GM12872 (cell line): ENCODE data around the gene MRPS7.

Experiments used
- CTCF ChIP-seq: IDR thresholded peaks from 3 replicates; pipeline ENCODE4 v1.5.1; 2011; ENCODE audit warnings: low read depth, mild to moderate bottlenecking, low read length, moderate library complexity; ENCODE audit not compliant: insufficient read depth

The MRPS7 gene

GRCh38 chr17:75245011-75245410, 16.7 kb upstream of the MRPS7 start:
- no peak for TF ChIP-seq CTCF

DNA sequence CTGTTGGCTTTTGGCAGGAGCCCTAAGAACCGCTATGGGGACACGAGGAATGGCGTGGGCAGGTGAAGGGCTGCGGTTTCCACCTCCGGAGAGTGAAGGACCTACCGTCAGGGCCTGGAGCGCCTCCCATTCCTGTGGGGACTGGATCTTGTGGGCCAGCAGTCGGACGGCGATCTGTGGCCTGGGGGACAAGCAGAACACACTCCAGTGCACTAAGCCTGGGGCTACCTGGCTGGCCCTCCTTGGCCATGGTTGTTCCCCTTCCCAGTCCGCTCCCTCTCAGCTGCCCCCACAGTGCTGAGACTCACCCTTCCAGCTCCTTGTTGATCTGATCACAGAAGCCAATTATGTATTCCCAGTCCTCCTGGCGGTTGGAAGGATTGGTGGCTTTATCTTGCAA, 15.3 kb upstream of the MRPS7 start:
- no peak for TF ChIP-seq CTCF

GRCh38 chr17:75249564-75249963, 12.1 kb upstream of the MRPS7 start:
- TF ChIP-seq CTCF: no peak

GRCh38 chr17:75250009-75250471, 11.6 kb upstream of the MRPS7 start:
- TF ChIP-seq CTCF: no peak

- no peak for TF ChIP-seq CTCF
Measured at GRCh38 chr17:75252039-75252816, 9.5 kb upstream of the MRPS7 start.

DNA sequence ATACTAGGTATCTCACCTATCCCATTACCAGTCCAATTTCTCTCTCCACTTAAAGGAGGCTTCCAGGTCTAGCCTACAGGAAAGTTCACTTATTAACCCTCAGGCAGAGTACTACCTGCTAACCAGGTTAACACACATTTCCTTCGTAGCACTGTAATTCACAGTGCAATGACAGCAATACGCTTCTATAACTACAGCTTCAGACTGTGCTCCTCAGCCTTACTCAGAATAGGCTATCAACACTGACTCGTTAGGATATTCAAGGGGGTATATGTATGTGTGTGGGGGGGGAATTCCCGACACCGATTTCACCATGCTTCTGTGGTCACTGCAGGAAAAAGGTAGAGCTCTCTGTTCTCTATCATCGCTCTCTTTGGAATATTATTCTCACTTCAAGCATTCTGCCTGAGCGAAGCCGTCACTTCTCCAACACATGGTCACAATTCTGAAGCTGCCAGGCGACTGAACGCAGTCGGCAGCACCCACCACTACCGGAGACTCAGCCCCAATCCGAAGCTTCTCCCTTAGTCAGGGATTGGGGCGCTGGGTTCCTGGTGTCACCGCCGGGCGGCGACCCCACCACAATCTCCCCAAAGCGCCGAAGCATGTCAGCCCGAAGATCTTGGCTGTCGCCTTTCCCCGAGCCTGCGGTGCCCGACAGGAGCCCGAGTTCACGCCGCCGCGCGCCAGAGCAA, 891 bp upstream of the MRPS7 start:
- peak; percentile 17; the same call in 1 of the 3 replicates for TF ChIP-seq CTCF

DNA sequence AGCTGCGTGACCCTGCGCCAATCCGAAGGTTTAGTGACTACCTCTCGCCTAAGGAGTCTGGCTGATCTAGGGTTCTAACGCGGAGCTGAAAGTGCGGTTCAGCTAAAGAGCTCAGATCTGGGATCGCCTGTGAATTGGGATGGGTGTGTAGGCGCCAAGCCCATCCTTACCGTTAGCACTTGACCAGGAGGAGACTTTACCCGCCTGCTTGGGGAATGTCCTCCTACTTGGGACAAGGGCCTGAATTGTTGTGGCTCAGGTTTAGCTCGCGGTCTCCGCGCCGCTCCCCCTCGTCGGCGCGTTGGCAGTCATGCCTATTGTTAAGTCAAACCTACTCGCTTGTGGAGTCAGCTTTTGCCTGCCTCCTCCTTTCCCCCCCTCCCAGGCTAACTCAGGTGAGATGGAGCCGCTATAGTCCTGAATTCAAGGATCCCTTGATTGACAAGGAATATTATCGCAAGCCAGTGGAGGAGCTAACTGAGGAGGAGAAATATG, 480 bp downstream of the MRPS7 start:
- TF ChIP-seq CTCF: no peak
